H1 (cell line): ENCODE results near the gene GRPR.

Source experiments
- ATF2 ChIP-seq: IDR thresholded peaks from 2 replicates; pipeline ENCODE4 v1.6.1; 2012; ENCODE audit warnings: low read length, inconsistent platforms
- ATF3 ChIP-seq: IDR thresholded peaks from 2 replicates; pipeline ENCODE4 v1.6.1; 2011; ENCODE audit warnings: low read depth, mild to moderate bottlenecking, low read length; ENCODE audit not compliant: insufficient read depth
- EZH2 ChIP-seq: fragments of 200-600 bp; sonication (generic); IDR thresholded peaks from 2 replicates; pipeline ENCODE4 v1.7.1; 2012; ENCODE audit warnings: low read depth, mild to moderate bottlenecking, moderate library complexity, low read length, inconsistent platforms; ENCODE audit not compliant: severe bottlenecking
- HDAC2 ChIP-seq, 2 experiments: fragments of 300-600 bp in 1 of 2; sonication (generic) in 1 of 2; IDR thresholded peaks; 2 replicates each; pipeline ENCODE4 v1.6.1; 2011 to 2012; ENCODE audit warnings: low read depth in 2 of 2, low read length in 2 of 2, mild to moderate bottlenecking in 2 of 2, moderate library complexity in 2 of 2, borderline replicate concordance in 1 of 2, inconsistent platforms in 1 of 2
- POLR2A ChIP-seq, 2 experiments: IDR thresholded peaks; 1 replicate in 1 of 2; 2 replicates in 1 of 2; pipeline ENCODE4 v1.6.1; 2011; ENCODE audit warnings: low read depth in 2 of 2, low read length in 2 of 2, mild to moderate bottlenecking in 2 of 2; ENCODE audit errors: control extremely low read depth in 1 of 2
- RAD21 ChIP-seq, 2 experiments: IDR thresholded peaks in 1 of 2; conservative IDR thresholded peaks in 1 of 2; 2 replicates each; pipeline ENCODE4 v1.6.1; 2011; ENCODE audit warnings: low read depth in 2 of 2, low read length in 2 of 2, improper control_type of control experiment in 1 of 2, inconsistent platforms in 1 of 2, mild to moderate bottlenecking in 1 of 2, moderate library complexity in 1 of 2
- RNF2 ChIP-seq: fragments of 200-900, 300-1000 bp; sonication (generic); IDR thresholded peaks from 2 replicates; pipeline ENCODE4 v1.7.1; 2016; ENCODE audit warnings: borderline replicate concordance, low read depth, mild to moderate bottlenecking, antibody characterized with exemption, low read length; ENCODE audit not compliant: poor library complexity, severe bottlenecking; ENCODE audit errors: missing control alignments
- SRF ChIP-seq: IDR thresholded peaks from 2 replicates; pipeline ENCODE4 v1.6.1; 2011; ENCODE audit warnings: mild to moderate bottlenecking, low read depth, low read length, moderate library complexity
- TAF7 ChIP-seq: optimal IDR thresholded peaks from 2 replicates; pipeline ENCODE3; 2011; ENCODE audit warnings: low read depth, mild to moderate bottlenecking, inconsistent platforms, low read length, moderate library complexity, borderline replicate concordance
- YY1 ChIP-seq: IDR thresholded peaks from 2 replicates; pipeline ENCODE4 v1.6.1; 2011; ENCODE audit warnings: low read depth, mild to moderate bottlenecking, low read length
- ZNF274 ChIP-seq: IDR thresholded peaks from 2 replicates; pipeline ENCODE4 v1.7.0; 2012; ENCODE audit warnings: low read length, borderline replicate concordance; ENCODE audit errors: extremely low read depth
- TF ChIP-seq, protein P1 (sequence below), 3 experiments: IDR thresholded peaks; 1 replicate in 2 of 3; 2 replicates in 1 of 3; pipeline versions ENCODE4 v1.5.1 to v1.6.1; 2011; ENCODE audit warnings: low read length in 3 of 3, mild to moderate bottlenecking in 3 of 3, inconsistent platforms in 2 of 3, low read depth in 1 of 3, moderate library complexity in 1 of 3; ENCODE audit not compliant: insufficient read depth in 1 of 3; ENCODE audit errors: control extremely low read depth in 1 of 3

DNA sequence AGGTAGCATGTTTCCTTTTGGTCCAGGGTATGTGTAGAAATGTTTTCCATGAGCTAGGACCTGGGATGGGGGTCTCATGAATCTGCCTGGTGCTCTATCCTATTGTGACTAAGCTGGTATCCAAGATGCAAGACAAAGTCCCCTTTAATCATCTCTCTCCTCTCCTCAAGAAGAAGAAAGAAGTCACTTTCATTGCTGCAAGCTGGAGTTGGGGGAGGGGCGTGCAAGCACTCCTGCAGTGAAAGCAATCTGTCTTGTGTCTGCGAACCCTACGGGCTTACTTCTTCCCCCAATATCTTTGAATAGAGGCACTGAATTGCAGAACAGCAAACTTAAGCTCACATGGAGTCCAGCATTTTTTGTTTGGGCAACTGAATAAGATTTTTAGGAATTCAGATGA lies 27.2 kb upstream of the GRPR start:
- TF ChIP-seq EZH2 (no peak), ATF2 (no peak), POLR2A (IDR thresholded peaks at IDR 0.05; ENCODE audit: control extremely low read depth in 1 of 2, low read depth in 2 of 2, low read length in 2 of 2) (no peak), SRF (no peak), RAD21 (IDR thresholded peaks at IDR 0.05 in 1 of 2, conservative IDR thresholded peaks at IDR 0.05 in 1 of 2; ENCODE audit: low read depth in 2 of 2, low read length in 2 of 2) (no peak), TAF7 (no peak), ZNF274 (no peak), ATF3 (no peak), YY1 (no peak), RNF2 (no peak), HDAC2 (IDR thresholded peaks at IDR 0.05; ENCODE audit: borderline replicate concordance in 1 of 2, low read depth in 2 of 2, low read length in 2 of 2) (no peak)
- TF ChIP-seq, protein P1, sequence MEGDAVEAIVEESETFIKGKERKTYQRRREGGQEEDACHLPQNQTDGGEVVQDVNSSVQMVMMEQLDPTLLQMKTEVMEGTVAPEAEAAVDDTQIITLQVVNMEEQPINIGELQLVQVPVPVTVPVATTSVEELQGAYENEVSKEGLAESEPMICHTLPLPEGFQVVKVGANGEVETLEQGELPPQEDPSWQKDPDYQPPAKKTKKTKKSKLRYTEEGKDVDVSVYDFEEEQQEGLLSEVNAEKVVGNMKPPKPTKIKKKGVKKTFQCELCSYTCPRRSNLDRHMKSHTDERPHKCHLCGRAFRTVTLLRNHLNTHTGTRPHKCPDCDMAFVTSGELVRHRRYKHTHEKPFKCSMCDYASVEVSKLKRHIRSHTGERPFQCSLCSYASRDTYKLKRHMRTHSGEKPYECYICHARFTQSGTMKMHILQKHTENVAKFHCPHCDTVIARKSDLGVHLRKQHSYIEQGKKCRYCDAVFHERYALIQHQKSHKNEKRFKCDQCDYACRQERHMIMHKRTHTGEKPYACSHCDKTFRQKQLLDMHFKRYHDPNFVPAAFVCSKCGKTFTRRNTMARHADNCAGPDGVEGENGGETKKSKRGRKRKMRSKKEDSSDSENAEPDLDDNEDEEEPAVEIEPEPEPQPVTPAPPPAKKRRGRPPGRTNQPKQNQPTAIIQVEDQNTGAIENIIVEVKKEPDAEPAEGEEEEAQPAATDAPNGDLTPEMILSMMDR (IDR thresholded peaks at IDR 0.05; ENCODE audit: control extremely low read depth in 1 of 3, insufficient read depth in 1 of 3, low read depth in 1 of 3, low read length in 3 of 3), result no peak
